Endothelial cell of umbilical vein (primary cell): ENCODE measurements around the gene TRIM41. TPM values are rescaled to one million over a fixed set of nuclear protein-coding genes. Genes with fewer than 3 reads are reported as not detected.

ENCODE experiments used
- BruUV-seq: library from RNA; stranded (reverse); fragments of 400-500 nt; replicated peaks from 2 replicates; lab custom pipeline; 2021; lab: Mats Ljungman, UMichigan
- CTCF ChIA-PET: fragments of 300-600, 350-600 bp; sonication (Branson Sonifier 250); formaldehyde crosslinking; loops from one replicate; lab custom pipeline; 2021; ENCODE audit warnings: antibody characterized with exemption, inconsistent platforms; lab: Charles Lee
- POLR2A ChIA-PET: fragments of 300-600, 350-600 bp; sonication (Branson Sonifier 250); formaldehyde crosslinking; loops from one replicate; lab custom pipeline; 2021; ENCODE audit warnings: antibody characterized with exemption, inconsistent platforms; lab: Charles Lee
- DNase-seq: peaks from one replicate; pipeline ENCODE4 v3.0.0-alpha.2; 2011; ENCODE audit warnings: low read depth, low spot score
- FAIRE-seq: peaks from 2 replicates; lab custom pipeline; 2011; peaks lifted over from hg19 to GRCh38; lab: Jason Lieb, UNC
- H2AFZ ChIP-seq: 2 replicates; pipeline ENCODE4 v1.6.0; 2012; ENCODE audit warnings: low read depth, low read length, control low read depth, inconsistent platforms
- H3K27ac ChIP-seq: 2 replicates; pipeline ENCODE4 v1.5.1; 2011; ENCODE audit warnings: low read depth, mild to moderate bottlenecking, control low read depth, low read length, moderate library complexity; ENCODE audit not compliant: insufficient read depth
- H3K27me3 ChIP-seq, 2 experiments: 2 replicates each; pipeline versions ENCODE4 v1.6.0 to v1.6.1; 2011; ENCODE audit warnings: low read length in 2 of 2, mixed read lengths in 1 of 2; ENCODE audit not compliant: control insufficient read depth in 2 of 2, insufficient read depth in 2 of 2
- H3K36me3 ChIP-seq, 2 experiments: 2 replicates in 1 of 2; 3 replicates in 1 of 2; pipeline ENCODE4 v1.5.1; 2011; ENCODE audit warnings: low read length in 2 of 2, mild to moderate bottlenecking in 1 of 2, moderate library complexity in 1 of 2; ENCODE audit not compliant: control insufficient read depth in 2 of 2, insufficient read depth in 2 of 2; ENCODE audit errors: extremely low read depth in 1 of 2
- H3K4me1 ChIP-seq: 3 replicates; pipeline ENCODE4 v1.5.1; 2011; ENCODE audit warnings: mild to moderate bottlenecking, low read length; ENCODE audit not compliant: control insufficient read depth, insufficient read depth; ENCODE audit errors: extremely low read depth
- H3K4me2 ChIP-seq: 2 replicates; pipeline ENCODE4 v1.6.1; 2011; ENCODE audit warnings: low read length, control low read depth, mixed read lengths; ENCODE audit not compliant: insufficient read depth
- H3K4me3 ChIP-seq, 3 experiments: fragments of 200-600 bp in 1 of 3; sonication (generic), shearing (Covaris generic) in 1 of 3; replicated peaks in 1 of 3; 2 replicates each; pipeline ENCODE4 v1.5.1; 2011 to 2016; ENCODE audit warnings: control low read depth in 3 of 3, low read length in 3 of 3, mild to moderate bottlenecking in 2 of 3, inconsistent platforms in 1 of 3, low read depth in 1 of 3, moderate library complexity in 1 of 3; ENCODE audit not compliant: insufficient read depth in 1 of 3
- H3K79me2 ChIP-seq: 2 replicates; pipeline ENCODE4 v1.6.0; 2012; ENCODE audit warnings: low read length, inconsistent platforms; ENCODE audit not compliant: control insufficient read depth, insufficient read depth
- H3K9ac ChIP-seq: replicated peaks from 2 replicates; pipeline ENCODE3; 2011; ENCODE audit warnings: low read length, control low read depth; ENCODE audit not compliant: insufficient read depth; ENCODE audit errors: extremely low read depth
- H3K9me1 ChIP-seq: replicated peaks from 3 replicates; pipeline ENCODE4 v1.6.0; 2011; ENCODE audit warnings: mild to moderate bottlenecking, low read length; ENCODE audit not compliant: control insufficient read depth, insufficient read depth; ENCODE audit errors: extremely low read depth
- H3K9me3 ChIP-seq: replicated peaks from 2 replicates; pipeline ENCODE4 v1.5.1; 2012; ENCODE audit warnings: low read length, inconsistent platforms; ENCODE audit not compliant: control insufficient read depth, insufficient read depth
- H4K20me1 ChIP-seq: replicated peaks from 2 replicates; pipeline ENCODE3; 2011; ENCODE audit warnings: mild to moderate bottlenecking, low read length; ENCODE audit not compliant: control insufficient read depth, insufficient read depth; ENCODE audit errors: extremely low read depth
- CTCF ChIP-seq, 2 donors: IDR thresholded peaks; 1 replicate in 1 of 2; 2 replicates in 1 of 2; pipeline ENCODE4 v1.5.1; 2011; ENCODE audit warnings: low read length in 2 of 2, mild to moderate bottlenecking in 2 of 2, moderate library complexity in 2 of 2, control low read depth in 1 of 2, inconsistent platforms in 1 of 2, low read depth in 1 of 2; ENCODE audit not compliant: insufficient read depth in 1 of 2; ENCODE audit errors: extremely low read depth in 1 of 2
- POLR2A ChIP-seq: IDR thresholded peaks from 2 replicates; pipeline ENCODE4 v1.6.1; 2012; ENCODE audit warnings: low read depth, mild to moderate bottlenecking, control low read depth, low read length
- POLR2AphosphoS5 ChIP-seq: IDR thresholded peaks from 2 replicates; pipeline ENCODE4 v1.6.1; 2012; ENCODE audit warnings: low read depth, mild to moderate bottlenecking, control low read depth, low read length, moderate library complexity; ENCODE audit not compliant: insufficient read depth
- dilution Hi-C: fragments of 300-500 bp; cut with MboI; formaldehyde crosslinking; loops from one replicate; pipeline ENCODE4 v1.15.0; 2019; ENCODE audit warnings: low sequenced_read_pairs; ENCODE audit not compliant: extremely low pct_ligation_motif_present
- intact Hi-C: fragments of 100-400 bp; cut with micrococcal nuclease; formaldehyde crosslinking; loops from one replicate; pipeline ENCODE4 v1.10.0; 2022
- polyA plus RNA-seq, 4 experiments: library from polyadenylated mRNA; depleted of rRNA in 3 of 4; stranded (reverse) in 3 of 4; unstranded in 1 of 4; fragments of >200 nt; gene quantifications; 2 replicates each; pipeline versions ENCODE4 v1.2.1 to v1.2.3, GENCODE V29; 2011 to 2012; ENCODE audit warnings: missing spikeins in 1 of 4
- total RNA-seq: library from RNA; stranded (reverse); gene quantifications from 2 replicates; pipeline ENCODE4 v1.2.3, GENCODE V29; 2021
- TF ChIP-seq, protein P1 (sequence below): IDR thresholded peaks from 2 replicates; pipeline ENCODE4 v1.6.1; 2011; ENCODE audit not compliant: insufficient read depth, insufficient read length

The TRIM41 gene
- total and polyA plus RNA-seq, 2 donors (not counting 3 experiments of a cell fraction or from before 2014, with no cell fraction given): 11.2 to 19.9 TPM

GRCh38 chr5:181245427-181246275 lies 22.6 kb downstream of the TRIM41 start:
- intact Hi-C loops: loop anchor here (1.0 kb wide), 1 partner anchor 16 kb away; the partner anchor contains the start of gene TRIM52
- no peaks in the 10 kb centered on the region for H3K27me3 ChIP-seq
- FAIRE-seq (no peak), DNase-seq (no peak)
- peak overlapping the region; percentile 1 to 75 (median 61) for H3K4me3 ChIP-seq
- no peaks in the 10 kb centered on the region for H3K9me1 ChIP-seq
- peak overlapping the region; percentile 92 for H3K9ac ChIP-seq
- peaks cover 7 to 13% of the 10 kb centered on the region in 2 experiments for H3K36me3 ChIP-seq
- H2AFZ ChIP-seq: peak overlapping the region; percentile 21
- no peaks in the 10 kb centered on the region for H3K9me3 ChIP-seq
- dilution Hi-C loops: no loop called here
- H3K4me1 ChIP-seq: peaks cover 44% of the 10 kb centered on the region
- no peak for TF ChIP-seq POLR2AphosphoS5
- peak overlapping the region; percentile 71 for H3K27ac ChIP-seq
- ChIA-PET POLR2A (interaction anchor here (2.1 kb wide), 1 partner anchor 16 kb away, joined by 13 read pairs; no protein-coding TSS in a partner anchor), CTCF (interaction anchor here (0.7 to 1.7 kb wide), 2 partner anchors 23 to 61 kb away, joined by 3 to 5 read pairs; partner anchors contain the start of gene TRIM41)
- H4K20me1 ChIP-seq: peaks cover 4% of the 10 kb centered on the region
- peaks cover 71% of the 10 kb centered on the region for H3K79me2 ChIP-seq
- peak overlapping the region; percentile 60 for H3K4me2 ChIP-seq
- no TSS peak for BruUV-seq

DNA sequence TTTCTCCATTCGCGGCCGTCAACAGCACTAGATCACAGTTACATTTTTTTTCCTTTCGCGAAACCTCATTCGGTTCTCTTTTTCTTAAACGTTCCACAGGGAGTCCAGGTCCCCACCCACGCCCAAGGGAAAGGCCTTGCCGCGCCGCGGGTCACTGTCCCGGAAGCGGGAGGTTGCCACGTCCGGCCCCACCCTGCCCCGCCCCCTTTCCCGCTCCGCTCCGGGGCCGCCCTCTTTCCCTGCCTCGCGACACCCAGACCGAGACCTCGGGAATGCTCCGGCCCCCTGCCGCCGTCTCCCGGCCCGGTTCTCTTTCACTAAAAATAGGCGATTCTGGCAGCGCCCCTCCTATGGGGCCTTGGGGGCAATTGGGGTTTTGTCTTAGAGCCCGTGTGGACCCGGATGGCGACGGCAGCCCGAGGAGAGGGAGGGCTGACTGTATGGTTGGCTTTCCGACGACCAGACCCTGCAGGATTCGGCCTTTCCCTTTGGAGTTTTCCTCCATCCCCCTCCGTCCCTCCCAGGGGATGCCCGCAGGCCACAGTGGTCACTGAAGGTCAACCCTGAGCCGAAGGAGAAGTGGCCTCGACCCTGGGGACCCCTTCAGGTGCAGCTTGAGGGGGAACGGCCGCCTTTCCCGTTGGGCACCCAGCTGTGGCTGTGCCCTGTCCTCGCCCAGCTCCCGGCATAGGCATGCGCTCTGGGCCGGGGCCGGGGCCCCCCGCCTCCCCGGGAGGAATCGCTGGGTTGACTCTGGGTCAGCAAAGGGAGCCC lies 23.4 kb downstream of the TRIM41 start:
- peak; percentile 83 for FAIRE-seq
- CTCF ChIA-PET: interaction anchor here (0.7 kb wide), 1 partner anchor 24 kb away, joined by 3 read pairs; the partner anchor contains the start of gene TRIM41
- H3K9me1 ChIP-seq: no peaks in the 10 kb centered on the region
- peak overlapping the region; percentile 55 for H2AFZ ChIP-seq
- intact Hi-C loops (loop anchor here (1.0 kb wide), 1 partner anchor 15 kb away; the partner anchor contains the start of gene TRIM52), dilution Hi-C loops (no loop called here)
- peak overlapping the region; percentile 71 for H3K27ac ChIP-seq
- DNase-seq: peak; percentile 78
- peak overlapping the region; percentile 61 to 75 (median 63) for H3K4me3 ChIP-seq
- H3K36me3 ChIP-seq: peaks cover 7% of the 10 kb centered on the region in 2 experiments
- peak overlapping the region; percentile 61 for H3K4me2 ChIP-seq
- H3K9ac ChIP-seq: peak overlapping the region; percentile 92
- peaks cover 70% of the 10 kb centered on the region for H3K79me2 ChIP-seq
- peaks cover 38% of the 10 kb centered on the region for H3K4me1 ChIP-seq
- H4K20me1 ChIP-seq: peaks cover 4% of the 10 kb centered on the region
- POLR2A ChIA-PET: no interaction called here
- TF ChIP-seq POLR2A: no peak
- peak in 1 of 2 donors; percentile 10 for TF ChIP-seq CTCF (IDR thresholded peaks at IDR 0.05; ENCODE audit: extremely low read depth in 1 of 2, insufficient read depth in 1 of 2, low read depth in 1 of 2, low read length in 2 of 2)
- TF ChIP-seq, protein P1, sequence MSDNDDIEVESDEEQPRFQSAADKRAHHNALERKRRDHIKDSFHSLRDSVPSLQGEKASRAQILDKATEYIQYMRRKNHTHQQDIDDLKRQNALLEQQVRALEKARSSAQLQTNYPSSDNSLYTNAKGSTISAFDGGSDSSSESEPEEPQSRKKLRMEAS: peak; percentile 15
- TSS peak; percentile 14 for BruUV-seq
- no peaks in the 10 kb centered on the region for H3K27me3 ChIP-seq
- no peaks in the 10 kb centered on the region for H3K9me3 ChIP-seq
